Activated naive CD4-positive, alpha-beta T cell treated with Interleukin-2 at 50 U/mL for 16 hours (primary cell): ENCODE measurements around the gene ZFYVE28.
"Not testable (repeated sequence)": the region's sequence is repeated elsewhere in the genome, so short reads cannot be mapped to it uniquely, and the experiment has no call there.

Source experiments
- DNase-seq: peaks from one replicate; pipeline ENCODE4 v3.0.0-alpha.2; 2020

Gene ZFYVE28

DNA sequence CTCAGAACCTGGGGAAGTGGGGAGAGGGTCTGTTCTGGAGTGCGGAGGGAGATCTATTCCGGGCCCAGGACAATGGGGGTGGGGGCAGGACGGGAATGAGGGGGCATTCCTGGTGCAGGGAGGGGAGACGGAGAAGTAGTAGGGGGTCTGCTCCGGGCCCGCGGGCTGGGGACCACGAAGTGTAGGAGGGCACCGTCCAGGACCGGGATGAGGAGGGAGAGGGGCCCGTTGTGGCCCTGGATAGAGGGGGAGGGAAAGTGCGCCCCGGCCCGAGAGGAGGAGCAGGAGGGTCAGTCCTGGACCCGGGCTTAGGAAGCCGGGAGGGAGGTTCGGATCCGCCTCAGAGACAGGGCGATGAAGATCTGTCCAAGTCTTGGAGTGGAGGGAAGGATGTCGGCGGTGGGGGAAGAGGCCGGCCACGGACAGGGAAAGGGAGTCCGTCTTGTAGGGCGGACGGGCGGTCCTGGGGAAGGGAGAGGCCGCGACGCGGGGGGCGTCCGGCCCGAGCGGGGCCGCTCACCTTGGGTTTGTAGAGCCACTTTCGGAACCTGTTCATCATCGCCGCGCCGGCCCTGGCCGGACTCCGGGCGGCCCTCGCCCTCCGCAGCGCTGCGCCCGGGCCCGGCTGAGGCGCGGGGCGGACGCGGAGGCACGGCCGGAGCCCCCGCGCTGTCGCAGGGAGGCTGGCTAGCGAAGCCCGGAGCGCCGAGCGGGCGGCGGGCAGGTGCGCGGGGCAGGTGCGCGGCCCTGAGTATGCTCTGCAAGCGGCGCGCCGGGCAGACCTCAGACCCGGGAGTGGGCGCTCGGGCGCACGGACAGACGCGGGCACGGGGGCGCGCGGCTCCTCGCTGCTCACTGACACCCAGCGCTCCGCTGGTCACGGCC is at the start of gene ZFYVE28:
Gene ZFYVE28 (minus strand): TSS at position 881 of the 885 bp plus-strand sequence. CDS start 322 bp downstream, at position 559.
- peak; percentile 11 for DNase-seq

DNA sequence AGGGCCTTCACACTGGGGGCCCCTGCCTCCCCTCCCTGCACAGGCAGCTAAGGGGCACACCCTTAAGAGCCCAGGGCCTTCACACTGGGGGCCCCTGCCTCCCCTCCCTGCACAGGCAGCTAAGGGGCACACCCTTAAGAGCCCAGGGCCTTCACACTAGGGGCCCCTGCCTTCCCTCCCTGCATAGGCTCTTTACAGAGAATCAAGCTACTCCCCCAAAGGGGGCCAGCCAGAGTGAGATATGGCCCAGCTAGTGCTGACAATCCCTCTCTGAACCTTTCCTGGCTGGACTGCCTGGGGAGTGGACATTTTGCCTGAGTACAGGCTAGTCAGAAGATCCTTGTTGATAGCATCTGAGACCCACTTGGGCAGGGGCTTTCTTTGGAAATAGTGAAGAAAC is 47.1 kb upstream of the ZFYVE28 start:
- DNase-seq = not testable (repeated sequence)

- DNase-seq = no peak
Observed at GRCh38 chr4:2465032-2465431, 46.6 kb upstream of the ZFYVE28 start.

DNA sequence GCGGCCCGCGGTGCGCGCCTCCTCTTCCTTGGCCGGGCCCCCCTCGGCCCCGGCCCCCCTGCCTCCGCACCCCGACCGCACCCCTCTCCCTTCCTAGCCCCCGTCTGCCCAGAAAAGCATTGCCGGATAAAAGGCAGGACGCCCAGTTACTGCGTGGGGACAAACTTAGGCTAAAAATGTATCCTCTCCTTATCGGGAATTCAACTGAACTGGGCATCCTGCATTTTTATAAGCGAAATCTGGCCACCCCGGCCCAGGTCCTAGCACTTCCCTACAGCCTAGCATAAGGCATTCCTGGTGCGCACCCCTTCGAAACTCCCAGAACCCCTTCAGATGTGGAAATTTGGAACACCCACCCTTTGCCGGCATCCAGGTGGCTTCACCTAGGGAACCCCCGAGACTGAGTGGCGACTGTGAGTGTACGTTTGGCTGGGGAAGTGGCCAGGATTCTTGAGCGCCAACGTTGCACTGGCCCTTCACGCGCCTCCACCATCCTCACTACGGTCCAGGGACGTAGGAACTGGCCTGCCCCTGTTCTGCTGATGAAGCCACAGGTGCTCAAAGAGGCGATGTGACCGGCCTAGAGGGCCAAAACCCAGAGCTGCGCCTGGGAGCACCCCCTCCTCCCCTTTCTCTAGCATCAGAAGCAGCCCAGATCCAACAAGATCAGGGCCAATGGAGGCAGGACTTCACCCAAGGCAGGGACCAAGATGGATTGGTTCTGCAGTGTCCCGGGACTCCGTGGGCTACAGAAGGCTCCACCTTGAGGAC is 44.7 kb upstream of the ZFYVE28 start:
- DNase-seq = no peak

DNA sequence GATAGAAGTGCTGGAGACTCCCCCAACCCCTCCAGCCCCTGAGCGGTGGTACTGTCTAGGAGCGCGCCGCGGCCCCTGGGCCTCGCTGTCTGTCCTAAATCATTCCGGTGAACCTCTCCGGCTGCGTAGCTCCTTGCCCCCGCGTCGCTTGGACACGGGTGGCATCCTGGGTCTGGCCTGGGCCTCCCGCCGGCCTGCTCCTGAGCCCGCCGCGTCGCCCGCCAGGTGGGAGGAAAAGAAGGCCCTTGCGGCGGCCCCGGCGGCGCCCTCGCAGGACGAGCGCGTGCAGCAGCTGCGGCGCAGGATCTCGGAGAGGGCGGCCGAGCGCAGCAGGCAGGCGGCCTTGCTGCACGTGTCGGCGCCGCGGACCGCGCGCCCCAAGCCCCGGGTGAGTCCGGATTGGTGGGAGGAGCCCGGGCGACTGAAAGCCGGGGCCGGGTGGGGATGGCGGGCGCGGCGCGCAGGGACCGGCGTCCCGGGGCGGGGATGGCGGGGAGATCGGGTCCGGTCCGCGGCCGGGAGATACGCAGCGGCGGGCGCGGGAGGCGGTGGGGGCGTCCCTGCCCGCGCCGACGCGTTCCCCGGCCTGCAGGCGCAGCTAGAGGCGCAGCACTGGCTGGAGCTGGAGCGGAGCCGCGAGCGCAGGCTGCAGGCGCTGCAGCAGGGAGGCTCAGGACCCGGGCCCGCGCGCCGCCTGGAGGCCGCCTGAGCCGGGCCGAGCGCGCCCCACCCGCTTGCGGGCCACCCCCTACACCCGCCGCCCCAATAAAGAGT is 44.0 kb upstream of the ZFYVE28 start:
- DNase-seq = peak; percentile 72

DNA sequence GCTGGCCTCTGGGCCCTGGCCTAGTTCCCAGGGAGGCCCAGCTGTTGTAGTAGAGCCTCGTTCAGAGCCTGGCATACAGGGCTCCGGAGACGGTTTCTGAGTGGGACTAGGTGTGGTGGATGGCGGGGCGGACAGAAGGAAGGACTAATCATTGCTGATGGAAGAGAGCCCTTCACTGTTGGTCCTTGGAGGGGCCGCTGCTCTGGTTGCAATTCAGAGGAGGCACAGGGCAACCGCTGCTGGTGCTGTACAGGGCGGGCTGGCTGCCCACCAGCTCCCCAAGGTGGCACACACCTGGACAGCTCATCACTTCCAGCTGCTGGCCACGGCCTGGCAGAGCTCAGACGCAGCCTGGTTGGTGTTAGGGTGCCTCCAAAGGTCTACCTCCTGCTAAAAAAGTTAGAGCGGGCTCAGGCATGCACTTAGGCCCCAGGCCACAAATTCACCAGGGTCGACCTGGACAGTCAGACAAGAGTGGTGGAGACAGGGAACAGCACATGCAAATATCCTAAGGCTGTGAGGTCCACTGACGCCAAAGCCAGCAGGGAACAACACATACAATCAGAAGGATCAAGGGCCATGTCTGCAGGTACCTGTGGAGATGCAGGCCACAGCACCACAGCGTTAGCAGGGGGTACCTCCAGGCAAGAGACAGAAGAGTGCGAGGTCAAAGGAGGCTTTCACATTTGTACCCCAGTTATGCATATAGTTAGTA is 43.0 kb upstream of the ZFYVE28 start:
- DNase-seq = no peak

GRCh38 chr4:2459589-2460349 is 41.3 kb upstream of the ZFYVE28 start:
- no peak for DNase-seq

GRCh38 chr4:2458546-2459491 is 40.4 kb upstream of the ZFYVE28 start:
- DNase-seq = no peak

- no peak for DNase-seq
Observed at GRCh38 chr4:2457481-2458295, 39.2 kb upstream of the ZFYVE28 start.

GRCh38 chr4:2451821-2452785 is 33.7 kb upstream of the ZFYVE28 start:
- no peak for DNase-seq

DNA sequence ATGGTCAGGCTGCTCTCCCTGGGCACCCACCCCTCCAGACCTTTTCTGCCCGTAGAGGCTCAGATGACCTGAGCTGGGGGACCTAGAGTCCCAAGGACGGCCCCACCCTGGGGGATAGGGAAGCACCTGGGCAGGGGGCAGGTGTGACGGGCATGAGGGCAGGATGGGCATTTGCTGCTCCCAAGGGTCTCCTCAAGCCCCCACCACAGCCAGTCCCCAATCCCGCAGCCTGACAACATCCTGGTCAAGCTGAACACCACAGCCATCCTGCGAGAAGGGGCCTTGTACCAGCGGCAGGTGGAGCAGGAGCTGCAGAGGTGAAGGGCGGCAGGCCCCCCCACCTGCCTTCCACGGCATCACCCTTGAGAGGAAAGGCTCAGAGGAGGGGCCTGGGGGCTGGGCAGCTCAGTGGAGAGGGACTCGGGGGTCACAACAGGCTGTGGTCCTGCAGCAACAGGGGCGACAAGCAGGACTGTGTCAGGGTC is 32.6 kb upstream of the ZFYVE28 start:
- DNase-seq = no peak

GRCh38 chr4:2450394-2451035 is 32.1 kb upstream of the ZFYVE28 start:
- DNase-seq = no peak

GRCh38 chr4:2449511-2450392 is 31.3 kb upstream of the ZFYVE28 start:
- DNase-seq = no peak

- DNase-seq = no peak
Observed at GRCh38 chr4:2449051-2449450, 30.6 kb upstream of the ZFYVE28 start.

DNA sequence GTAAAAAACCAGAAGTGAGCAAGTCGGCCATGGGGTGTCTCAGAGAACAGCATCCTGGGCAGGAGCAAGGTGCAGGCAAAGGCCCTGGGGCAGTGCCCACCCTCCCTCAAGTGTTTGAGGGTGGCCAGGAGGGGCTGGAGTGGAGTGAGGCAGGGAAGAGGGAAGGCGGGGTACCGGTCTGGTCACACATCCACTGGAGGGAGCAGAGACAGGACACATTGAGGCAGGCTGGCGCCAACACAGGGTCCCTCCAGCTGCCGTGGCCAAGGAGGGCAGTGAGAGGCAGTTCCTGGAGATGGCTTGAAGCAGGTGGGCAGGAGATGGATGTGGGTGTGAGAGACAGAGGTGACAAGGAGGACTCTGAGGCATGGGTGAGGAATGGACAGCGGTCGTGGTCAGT is 30.1 kb upstream of the ZFYVE28 start:
- no peak for DNase-seq
